GM12865 (cell line): ENCODE data around the gene RHBDL2.
"Not testable (repeated sequence)": the region's sequence is repeated elsewhere in the genome, so short reads cannot be mapped to it uniquely, and the experiment has no call there.

Experiments
- DNase-seq: peaks from one replicate; pipeline ENCODE4 v3.0.0; 2010; ENCODE audit warnings: low read depth
- H3K4me3 ChIP-seq: 2 replicates; pipeline ENCODE4 v1.5.1; 2011; ENCODE audit warnings: mild to moderate bottlenecking, low read depth, low read length, control low read depth
- CTCF ChIP-seq: IDR thresholded peaks from 2 replicates; pipeline ENCODE4 v1.5.1; 2011; ENCODE audit warnings: low read length, control low read depth, low read depth, inconsistent platforms; ENCODE audit not compliant: insufficient read depth; ENCODE audit errors: missing control alignments

The RHBDL2 gene

GRCh38 chr1:38918568-38918967, 23.1 kb downstream of the RHBDL2 start:
- TF ChIP-seq CTCF: no peak
- peak; percentile 13 for DNase-seq
- H3K4me3 ChIP-seq: no peak overlapping the region

GRCh38 chr1:38917772-38918171, 23.9 kb downstream of the RHBDL2 start:
- H3K4me3 ChIP-seq: no peak overlapping the region
- no peak for DNase-seq
- no peak for TF ChIP-seq CTCF

GRCh38 chr1:38917337-38917736, 24.3 kb downstream of the RHBDL2 start:
- TF ChIP-seq CTCF: no peak
- DNase-seq: no peak
- no peak overlapping the region for H3K4me3 ChIP-seq

GRCh38 chr1:38915352-38915948, 26.2 kb downstream of the RHBDL2 start:
- H3K4me3 ChIP-seq: no peak overlapping the region
- no peak for TF ChIP-seq CTCF
- no peak for DNase-seq

GRCh38 chr1:38914908-38915307, 26.7 kb downstream of the RHBDL2 start:
- not testable (repeated sequence) for DNase-seq, H3K4me3 ChIP-seq

- no peak for DNase-seq
- no peak overlapping the region for H3K4me3 ChIP-seq
- TF ChIP-seq CTCF: no peak
Observed at GRCh38 chr1:38908821-38909220, 32.8 kb downstream of the RHBDL2 start.

GRCh38 chr1:38905985-38906384, 35.6 kb downstream of the RHBDL2 start:
- no peak overlapping the region for H3K4me3 ChIP-seq
- TF ChIP-seq CTCF: no peak
- DNase-seq: no peak
